ENCODE data around the gene PSMB11.

DNA sequence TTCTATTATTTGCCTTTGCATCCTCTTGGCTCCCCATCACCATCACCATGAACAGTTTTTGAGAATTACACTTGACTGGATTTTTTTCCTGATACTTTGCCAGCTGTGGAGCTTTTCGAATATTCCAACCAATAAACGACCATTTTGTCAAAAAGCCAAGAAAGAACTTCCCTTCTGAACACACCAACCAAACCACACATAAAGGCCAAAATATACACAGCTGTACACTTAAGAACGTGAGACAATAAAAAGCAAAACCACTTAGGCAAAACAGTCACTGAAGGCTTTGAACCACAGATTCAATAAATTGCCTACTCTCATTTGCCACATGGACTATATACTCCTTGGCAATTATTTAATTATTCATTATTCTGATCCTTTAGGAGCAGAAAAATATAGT, 33.2 kb upstream of the PSMB11 start:
- TF ChIP-seq, protein P1, sequence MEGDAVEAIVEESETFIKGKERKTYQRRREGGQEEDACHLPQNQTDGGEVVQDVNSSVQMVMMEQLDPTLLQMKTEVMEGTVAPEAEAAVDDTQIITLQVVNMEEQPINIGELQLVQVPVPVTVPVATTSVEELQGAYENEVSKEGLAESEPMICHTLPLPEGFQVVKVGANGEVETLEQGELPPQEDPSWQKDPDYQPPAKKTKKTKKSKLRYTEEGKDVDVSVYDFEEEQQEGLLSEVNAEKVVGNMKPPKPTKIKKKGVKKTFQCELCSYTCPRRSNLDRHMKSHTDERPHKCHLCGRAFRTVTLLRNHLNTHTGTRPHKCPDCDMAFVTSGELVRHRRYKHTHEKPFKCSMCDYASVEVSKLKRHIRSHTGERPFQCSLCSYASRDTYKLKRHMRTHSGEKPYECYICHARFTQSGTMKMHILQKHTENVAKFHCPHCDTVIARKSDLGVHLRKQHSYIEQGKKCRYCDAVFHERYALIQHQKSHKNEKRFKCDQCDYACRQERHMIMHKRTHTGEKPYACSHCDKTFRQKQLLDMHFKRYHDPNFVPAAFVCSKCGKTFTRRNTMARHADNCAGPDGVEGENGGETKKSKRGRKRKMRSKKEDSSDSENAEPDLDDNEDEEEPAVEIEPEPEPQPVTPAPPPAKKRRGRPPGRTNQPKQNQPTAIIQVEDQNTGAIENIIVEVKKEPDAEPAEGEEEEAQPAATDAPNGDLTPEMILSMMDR (IDR thresholded peaks at IDR 0.05) = no peak
- TF ChIP-seq POLR2A (IDR thresholded peaks at IDR 0.05) = no peak

All from uterus (tissue), 2 donors.